K562 (cell line): ENCODE measurements around the gene ZNF330. TPM values are rescaled to one million over a fixed set of nuclear protein-coding genes. Genes with fewer than 3 reads are reported as not detected.

Source experiments
- DEAF1 ChIP-seq: fragments of 450-650 bp; formaldehyde crosslinking; IDR thresholded peaks from 2 replicates; pipeline ENCODE4 v1.4.0; 2020; ENCODE audit warnings: mild to moderate bottlenecking, moderate library complexity
- ELK1 ChIP-seq: sonication (generic); formaldehyde crosslinking; IDR thresholded peaks from 2 replicates; pipeline ENCODE4 v1.8.1; 2022; ENCODE audit warnings: missing genetic modification reagents
- FOXJ3 ChIP-seq: sonication (generic); formaldehyde crosslinking; IDR thresholded peaks from 2 replicates; pipeline ENCODE4 v1.4.0; 2020; ENCODE audit warnings: mild to moderate bottlenecking, missing genetic modification reagents
- KLF10 ChIP-seq: fragments of 250-450 bp; sonication (Bioruptor Pico); IDR thresholded peaks from 2 replicates; pipeline ENCODE4 v1.6.1; 2021; ENCODE audit warnings: matching md5 sums
- MNT ChIP-seq, 2 experiments: fragments of 450-650 bp; conservative IDR thresholded peaks; 2 replicates each; pipeline ENCODE4 v1.6.1; 2017; ENCODE audit warnings: mild to moderate bottlenecking in 2 of 2, moderate library complexity in 2 of 2
- NFXL1 ChIP-seq: fragments of 450-650 bp; formaldehyde crosslinking; IDR thresholded peaks from 2 replicates; pipeline ENCODE4 v1.4.0; 2021; ENCODE audit warnings: mild to moderate bottlenecking
- OTX1 ChIP-seq: fragments of 450-650 bp; formaldehyde crosslinking; IDR thresholded peaks from 2 replicates; pipeline ENCODE4 v1.4.0; 2022; ENCODE audit warnings: mild to moderate bottlenecking
- RBBP5 ChIP-seq: fragments of 200-600 bp; sonication (generic); IDR thresholded peaks from 2 replicates; pipeline ENCODE4 v1.6.1; 2012; ENCODE audit warnings: borderline replicate concordance, mild to moderate bottlenecking, low read length, control low read depth, inconsistent platforms; ENCODE audit not compliant: insufficient read depth, poor library complexity, severe bottlenecking
- SREBF1 ChIP-seq: fragments of 150-350 bp; IDR thresholded peaks from 2 replicates; pipeline ENCODE4 v1.6.1; 2014; ENCODE audit warnings: antibody characterized with exemption, low read depth, low read length, borderline replicate concordance
- SRF ChIP-seq, 2 experiments: fragments of 250-450, 450-650 bp in 1 of 2; sonication (Bioruptor Pico) in 1 of 2; sonication (generic) in 1 of 2; formaldehyde crosslinking; IDR thresholded peaks; 2 replicates each; pipeline versions ENCODE4 v1.5.0 to v1.5.1; 2020 to 2022; ENCODE audit warnings: mild to moderate bottlenecking in 1 of 2, missing genetic modification reagents in 1 of 2
- TCF3 ChIP-seq: sonication (generic); formaldehyde crosslinking; IDR thresholded peaks from 2 replicates; pipeline ENCODE4 v1.4.0; 2020; ENCODE audit warnings: mild to moderate bottlenecking, missing genetic modification reagents
- ZNF184 ChIP-seq: sonication (generic); formaldehyde crosslinking; IDR thresholded peaks from 2 replicates; pipeline ENCODE4 v1.5.0; 2020; ENCODE audit warnings: missing genetic modification reagents
- ZNF431 ChIP-seq: sonication (generic); formaldehyde crosslinking; IDR thresholded peaks from 2 replicates; pipeline ENCODE4 v1.8.0; 2022; ENCODE audit warnings: mild to moderate bottlenecking, missing genetic modification reagents
- ZNF76 ChIP-seq: fragments of 250-450 bp; sonication (Bioruptor Pico); IDR thresholded peaks from 2 replicates; pipeline ENCODE4 v1.4.0; 2020; ENCODE audit warnings: mild to moderate bottlenecking, moderate library complexity, borderline replicate concordance
- ZNF778 ChIP-seq: fragments of 450-650 bp; formaldehyde crosslinking; IDR thresholded peaks from 2 replicates; pipeline ENCODE4 v1.4.0; 2020; ENCODE audit warnings: mild to moderate bottlenecking, moderate library complexity
- polyA plus RNA-seq, 8 experiments: library from polyadenylated mRNA; depleted of rRNA in 4 of 8; stranded (reverse) in 5 of 8; unstranded in 3 of 8; fragments of >200 nt; fragmentation: Nextera tagmentation in 2 of 8; fragmentation: Illumina TruSeq in 1 of 8; extraction: Ambion mirVana in 2 of 8; extraction: Trizol in 1 of 8; gene quantifications; 2 replicates each; pipeline versions ENCODE4 v1.2.1 to v1.2.3, GENCODE V29; 2011 to 2014; ENCODE audit warnings: inconsistent platforms in 1 of 8, missing spikeins in 1 of 8
- total RNA-seq, 7 experiments: library from RNA; depleted of rRNA in 6 of 7; stranded (reverse); fragments of >200 nt in 6 of 7; fragmentation: Illumina TruSeq in 2 of 7; extraction: Trizol in 2 of 7; gene quantifications; 2 replicates each; pipeline versions ENCODE4 v1.2.1 to v1.2.3, GENCODE V29; 2011 to 2021; ENCODE audit warnings: low replicate concordance in 1 of 7
- TF ChIP-seq, protein P1 (sequence below): sonication (generic); formaldehyde crosslinking; IDR thresholded peaks from 2 replicates; pipeline ENCODE4 v1.8.0; 2023; ENCODE audit warnings: missing genetic modification reagents, mild to moderate bottlenecking, borderline replicate concordance

ZNF330 gene
- total and polyA plus RNA-seq, 9 of the 15 experiments (the other 6 are each of a cell fraction or from before 2014, with no cell fraction given): 70.0 to 115 (median 92.0) TPM

DNA sequence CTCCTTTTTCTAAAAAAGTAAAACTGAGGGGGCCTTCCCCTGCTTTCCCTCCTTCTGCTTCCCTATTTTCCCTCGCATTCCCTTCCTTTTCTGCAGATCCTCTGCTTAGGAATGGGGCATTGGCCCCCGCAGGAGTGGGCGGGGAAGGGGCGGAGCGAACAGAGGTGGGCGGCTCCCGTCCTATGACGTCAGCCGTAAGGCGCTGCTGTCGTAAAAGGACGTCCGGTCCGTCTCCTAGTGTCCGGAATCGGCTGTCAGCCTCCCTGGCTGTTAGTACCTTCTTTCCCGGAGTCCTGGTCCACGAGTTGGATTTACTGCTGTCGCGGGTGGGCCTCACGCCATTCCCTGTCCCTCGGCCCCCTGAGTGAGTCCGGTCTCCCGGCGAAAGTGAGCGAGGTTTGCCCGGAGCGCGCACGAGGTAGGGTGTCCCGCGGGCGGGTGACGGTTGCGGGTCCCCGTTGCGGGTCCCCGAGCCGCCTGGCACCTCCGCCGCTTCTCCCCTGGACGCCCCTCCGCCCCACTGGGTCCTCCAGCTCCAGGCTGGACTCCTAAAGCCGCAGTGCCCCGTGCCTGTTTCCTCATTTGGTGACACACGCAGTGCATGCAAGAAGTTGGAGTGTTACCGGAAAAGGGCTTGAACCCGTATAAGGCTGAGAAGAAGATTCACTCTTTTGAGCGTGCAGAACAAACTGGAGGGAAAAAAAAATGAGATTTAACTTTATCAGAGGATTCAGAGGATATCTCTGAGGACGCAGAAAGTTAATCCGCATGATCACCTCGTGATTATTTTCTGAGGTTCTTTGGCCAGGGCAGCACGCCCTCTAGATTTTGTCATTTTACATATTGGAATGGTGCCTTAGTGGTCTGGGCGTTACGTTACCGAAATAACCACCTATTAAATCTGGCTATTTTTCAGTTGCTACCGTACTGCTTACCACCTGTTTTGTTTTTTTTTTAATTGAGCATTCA, at the start of gene ZNF330 (continued):
- no peak for TF ChIP-seq DEAF1
- TF ChIP-seq KLF10: no peak
- 0 out of 2 replicates have a peak, but pooled peaks have one; percentile 18 for TF ChIP-seq OTX1 (CRISPR knock-in tag)
- TF ChIP-seq FOXJ3 (CRISPR knock-in tag): no peak
- no peak for TF ChIP-seq ZNF778 (CRISPR knock-in tag)
- no peak for TF ChIP-seq SREBF1
- no peak; a peak in 1 of 4 replicates for TF ChIP-seq SRF (CRISPR knock-in tag; IDR thresholded peaks at IDR 0.05)
- no peak for TF ChIP-seq ZNF184 (CRISPR knock-in tag)
- TF ChIP-seq ZNF431 (CRISPR knock-in tag): no peak
- TF ChIP-seq, protein P1, sequence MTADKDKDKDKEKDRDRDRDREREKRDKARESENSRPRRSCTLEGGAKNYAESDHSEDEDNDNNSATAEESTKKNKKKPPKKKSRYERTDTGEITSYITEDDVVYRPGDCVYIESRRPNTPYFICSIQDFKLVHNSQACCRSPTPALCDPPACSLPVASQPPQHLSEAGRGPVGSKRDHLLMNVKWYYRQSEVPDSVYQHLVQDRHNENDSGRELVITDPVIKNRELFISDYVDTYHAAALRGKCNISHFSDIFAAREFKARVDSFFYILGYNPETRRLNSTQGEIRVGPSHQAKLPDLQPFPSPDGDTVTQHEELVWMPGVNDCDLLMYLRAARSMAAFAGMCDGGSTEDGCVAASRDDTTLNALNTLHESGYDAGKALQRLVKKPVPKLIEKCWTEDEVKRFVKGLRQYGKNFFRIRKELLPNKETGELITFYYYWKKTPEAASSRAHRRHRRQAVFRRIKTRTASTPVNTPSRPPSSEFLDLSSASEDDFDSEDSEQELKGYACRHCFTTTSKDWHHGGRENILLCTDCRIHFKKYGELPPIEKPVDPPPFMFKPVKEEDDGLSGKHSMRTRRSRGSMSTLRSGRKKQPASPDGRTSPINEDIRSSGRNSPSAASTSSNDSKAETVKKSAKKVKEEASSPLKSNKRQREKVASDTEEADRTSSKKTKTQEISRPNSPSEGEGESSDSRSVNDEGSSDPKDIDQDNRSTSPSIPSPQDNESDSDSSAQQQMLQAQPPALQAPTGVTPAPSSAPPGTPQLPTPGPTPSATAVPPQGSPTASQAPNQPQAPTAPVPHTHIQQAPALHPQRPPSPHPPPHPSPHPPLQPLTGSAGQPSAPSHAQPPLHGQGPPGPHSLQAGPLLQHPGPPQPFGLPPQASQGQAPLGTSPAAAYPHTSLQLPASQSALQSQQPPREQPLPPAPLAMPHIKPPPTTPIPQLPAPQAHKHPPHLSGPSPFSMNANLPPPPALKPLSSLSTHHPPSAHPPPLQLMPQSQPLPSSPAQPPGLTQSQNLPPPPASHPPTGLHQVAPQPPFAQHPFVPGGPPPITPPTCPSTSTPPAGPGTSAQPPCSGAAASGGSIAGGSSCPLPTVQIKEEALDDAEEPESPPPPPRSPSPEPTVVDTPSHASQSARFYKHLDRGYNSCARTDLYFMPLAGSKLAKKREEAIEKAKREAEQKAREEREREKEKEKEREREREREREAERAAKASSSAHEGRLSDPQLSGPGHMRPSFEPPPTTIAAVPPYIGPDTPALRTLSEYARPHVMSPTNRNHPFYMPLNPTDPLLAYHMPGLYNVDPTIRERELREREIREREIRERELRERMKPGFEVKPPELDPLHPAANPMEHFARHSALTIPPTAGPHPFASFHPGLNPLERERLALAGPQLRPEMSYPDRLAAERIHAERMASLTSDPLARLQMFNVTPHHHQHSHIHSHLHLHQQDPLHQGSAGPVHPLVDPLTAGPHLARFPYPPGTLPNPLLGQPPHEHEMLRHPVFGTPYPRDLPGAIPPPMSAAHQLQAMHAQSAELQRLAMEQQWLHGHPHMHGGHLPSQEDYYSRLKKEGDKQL (CRISPR knock-in tag): no peak
- TF ChIP-seq TCF3: no peak
- peak; percentile 77 to 85 for TF ChIP-seq MNT (conservative IDR thresholded peaks at IDR 0.05)
- peak; percentile 97 for TF ChIP-seq RBBP5
- no peak for TF ChIP-seq NFXL1 (CRISPR knock-in tag)
- TF ChIP-seq ELK1 (CRISPR knock-in tag): no peak
- TF ChIP-seq ZNF76 (CRISPR knock-in tag): 0 out of 2 replicates have a peak, but pooled peaks have one; percentile 70
